RWPE2 (cell line): ENCODE results near the gene TARBP2.
A peak's percentile ranks its signal among the peaks of the same experiment; 100 is the strongest.

Experiments used
- ATAC-seq: fragments of 200-7000 bp; cut with Tn5 transposase; 3 replicates; pipeline ENCODE4 v1.9.1; 2021; ENCODE audit warnings: low read depth
- DNase-seq: peaks from one replicate; pipeline ENCODE4 v3.0.0-alpha.2; 2020; ENCODE audit warnings: low spot score
- H3K27ac ChIP-seq: fragments of 450-650 bp; 2 replicates; pipeline ENCODE4 v1.5.1; 2017; ENCODE audit warnings: mild to moderate bottlenecking; ENCODE audit not compliant: poor library complexity, severe bottlenecking
- H3K27me3 ChIP-seq: fragments of 250-450 bp; sonication (Bioruptor Pico); 2 replicates; pipeline ENCODE4 v1.5.1; 2021; ENCODE audit warnings: mild to moderate bottlenecking, moderate library complexity; ENCODE audit not compliant: insufficient read depth, poor library complexity, severe bottlenecking
- H3K36me3 ChIP-seq: fragments of 250-450 bp; sonication (Bioruptor Pico); 2 replicates; pipeline ENCODE4 v1.5.1; 2020; ENCODE audit warnings: low read depth, mild to moderate bottlenecking, moderate library complexity
- H3K4me1 ChIP-seq: fragments of 250-450 bp; sonication (Bioruptor Pico); 2 replicates; pipeline ENCODE4 v1.5.1; 2021; ENCODE audit warnings: mild to moderate bottlenecking, moderate library complexity; ENCODE audit not compliant: insufficient read depth, poor library complexity, severe bottlenecking
- H3K4me3 ChIP-seq: fragments of 250-450 bp; sonication (Bioruptor Pico); 2 replicates; pipeline ENCODE4 v1.5.1; 2021; ENCODE audit warnings: mild to moderate bottlenecking, moderate library complexity; ENCODE audit not compliant: severe bottlenecking
- H3K9me3 ChIP-seq: fragments of 250-450 bp; sonication (Bioruptor Pico); 2 replicates; pipeline ENCODE4 v1.5.1; 2021; ENCODE audit warnings: mild to moderate bottlenecking, moderate library complexity; ENCODE audit not compliant: severe bottlenecking
- CTCF ChIP-seq: fragments of 450-650 bp; IDR thresholded peaks from one replicate; pipeline ENCODE4 v1.5.1; 2017; ENCODE audit warnings: mild to moderate bottlenecking, moderate library complexity; ENCODE audit not compliant: poor library complexity, severe bottlenecking

TARBP2 gene

GRCh38 chr12:53500776-53501614, at the start of gene TARBP2:
Gene TARBP2 (plus strand): TSS chr12:53501283. CDS start chr12:53501409, 126 bp downstream.
- Histone ChIP-seq H3K4me3 (peak within 1 kb of the TSS; percentile 58), H3K36me3 (no peaks in the 10 kb centered on the region), H3K4me1 (peaks cover 3% of the 10 kb centered on the region), H3K27ac (peak within 1 kb of the TSS; percentile 68), H3K9me3 (no peaks in the 10 kb centered on the region), H3K27me3 (no peaks in the 10 kb centered on the region)
- ATAC-seq (peak; percentile 73), DNase-seq (peak; percentile 95)
- no peak for TF ChIP-seq CTCF

- H3K9me3 ChIP-seq: no peaks in the 10 kb centered on the region
- DNase-seq (peak; percentile 99), ATAC-seq (peak; percentile 94)
- H3K4me3 ChIP-seq: peak within 1 kb of the TSS; percentile 65
- H3K4me1 ChIP-seq: peaks cover 8% of the 10 kb centered on the region
- H3K36me3 ChIP-seq: peaks cover 43% of the 10 kb centered on the region
- peak within 1 kb of the TSS; percentile 64 for H3K27ac ChIP-seq
- TF ChIP-seq CTCF: peak; percentile 82
- no peaks in the 10 kb centered on the region for H3K27me3 ChIP-seq
Measured at GRCh38 chr12:53451661-53452158, 49.4 kb upstream of the TARBP2 start, which contains the start of gene PCBP2. Gene PCBP2 (plus strand): TSS chr12:53452102. CDS start chr12:53454801, 2,699 bp downstream.

GRCh38 chr12:53452159-53453077, 48.7 kb upstream of the TARBP2 start:
- Histone ChIP-seq H3K27ac (peak overlapping the region; percentile 64), H3K36me3 (peaks cover 47% of the 10 kb centered on the region), H3K27me3 (no peaks in the 10 kb centered on the region), H3K4me3 (peak overlapping the region; percentile 65), H3K9me3 (no peaks in the 10 kb centered on the region), H3K4me1 (peaks cover 8% of the 10 kb centered on the region)
- ATAC-seq (peak; percentile 31), DNase-seq (peak; percentile 87)
- TF ChIP-seq CTCF: peak; percentile 56

- Histone ChIP-seq H3K27ac (no peak overlapping the region), H3K4me3 (peak overlapping the region; percentile 65), H3K4me1 (peaks cover 8% of the 10 kb centered on the region), H3K27me3 (no peaks in the 10 kb centered on the region), H3K36me3 (peaks cover 64% of the 10 kb centered on the region), H3K9me3 (no peaks in the 10 kb centered on the region)
- no peak for DNase-seq
- no peak for TF ChIP-seq CTCF
- no peak for ATAC-seq
Measured at GRCh38 chr12:53453953-53454640, 47.0 kb upstream of the TARBP2 start.
